PC-3 (cell line): ENCODE measurements around the gene SEMA3F.

ENCODE experiments used
- EZH2 ChIP-seq: fragments of 300-600 bp; sonication (generic); IDR thresholded peaks from one replicate; pipeline ENCODE4 v1.6.1; 2017; ENCODE audit warnings: antibody characterized with exemption, mild to moderate bottlenecking, low read length; ENCODE audit not compliant: unreplicated experiment
- TF ChIP-seq, protein P1 (sequence below): fragments of 300-600 bp; sonication (generic); conservative IDR thresholded peaks from 2 replicates; pipeline ENCODE4 v1.5.1; 2017; ENCODE audit warnings: antibody characterized with exemption, low read depth, mild to moderate bottlenecking, low read length

GRCh38 chr3:50155491-50155878 lies 361 bp downstream of the SEMA3F start:
- no peak for TF ChIP-seq EZH2
- TF ChIP-seq, protein P1, sequence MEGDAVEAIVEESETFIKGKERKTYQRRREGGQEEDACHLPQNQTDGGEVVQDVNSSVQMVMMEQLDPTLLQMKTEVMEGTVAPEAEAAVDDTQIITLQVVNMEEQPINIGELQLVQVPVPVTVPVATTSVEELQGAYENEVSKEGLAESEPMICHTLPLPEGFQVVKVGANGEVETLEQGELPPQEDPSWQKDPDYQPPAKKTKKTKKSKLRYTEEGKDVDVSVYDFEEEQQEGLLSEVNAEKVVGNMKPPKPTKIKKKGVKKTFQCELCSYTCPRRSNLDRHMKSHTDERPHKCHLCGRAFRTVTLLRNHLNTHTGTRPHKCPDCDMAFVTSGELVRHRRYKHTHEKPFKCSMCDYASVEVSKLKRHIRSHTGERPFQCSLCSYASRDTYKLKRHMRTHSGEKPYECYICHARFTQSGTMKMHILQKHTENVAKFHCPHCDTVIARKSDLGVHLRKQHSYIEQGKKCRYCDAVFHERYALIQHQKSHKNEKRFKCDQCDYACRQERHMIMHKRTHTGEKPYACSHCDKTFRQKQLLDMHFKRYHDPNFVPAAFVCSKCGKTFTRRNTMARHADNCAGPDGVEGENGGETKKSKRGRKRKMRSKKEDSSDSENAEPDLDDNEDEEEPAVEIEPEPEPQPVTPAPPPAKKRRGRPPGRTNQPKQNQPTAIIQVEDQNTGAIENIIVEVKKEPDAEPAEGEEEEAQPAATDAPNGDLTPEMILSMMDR, result no peak
